IPS-18c (cell line): ENCODE data around the gene UBR2.
A peak's percentile ranks its signal among the peaks of the same experiment; 100 is the strongest.
"Not testable (repeated sequence)": the region's sequence is repeated elsewhere in the genome, so short reads cannot be mapped to it uniquely, and the experiment has no call there.

Experiments used
- H3K4me3 ChIP-seq: 2 replicates; pipeline ENCODE4 v1.7.0; 2013; ENCODE audit warnings: low read depth, mild to moderate bottlenecking, low read length, moderate library complexity; ENCODE audit not compliant: insufficient read depth
- H3K9me3 ChIP-seq: one replicate; pipeline ENCODE4 v1.6.1; 2013; ENCODE audit warnings: mild to moderate bottlenecking, low read length, moderate library complexity; ENCODE audit not compliant: control insufficient read depth, insufficient read depth

Gene UBR2

DNA sequence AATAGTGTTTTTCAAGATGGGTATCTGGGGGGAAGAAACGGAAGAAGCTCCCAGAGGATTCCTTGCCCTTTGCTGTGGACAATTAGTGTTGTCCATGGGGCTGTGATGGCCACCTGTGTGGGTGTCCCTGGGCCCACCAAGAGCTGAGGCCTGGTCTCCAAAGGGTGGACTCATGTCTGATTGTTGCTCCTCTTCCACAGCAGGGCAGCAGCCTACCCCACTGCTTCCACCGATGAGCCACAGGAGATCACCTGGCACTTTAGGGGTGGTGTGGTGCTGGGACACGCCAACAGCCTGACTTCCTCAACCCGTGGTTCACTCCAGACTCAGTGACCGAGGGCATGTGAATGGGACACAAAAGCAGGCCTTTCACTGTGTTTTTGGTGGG, 133.4 kb downstream of the UBR2 start:
- H3K4me3 ChIP-seq = no peak overlapping the region
- H3K9me3 ChIP-seq = no peaks in the 10 kb centered on the region

DNA sequence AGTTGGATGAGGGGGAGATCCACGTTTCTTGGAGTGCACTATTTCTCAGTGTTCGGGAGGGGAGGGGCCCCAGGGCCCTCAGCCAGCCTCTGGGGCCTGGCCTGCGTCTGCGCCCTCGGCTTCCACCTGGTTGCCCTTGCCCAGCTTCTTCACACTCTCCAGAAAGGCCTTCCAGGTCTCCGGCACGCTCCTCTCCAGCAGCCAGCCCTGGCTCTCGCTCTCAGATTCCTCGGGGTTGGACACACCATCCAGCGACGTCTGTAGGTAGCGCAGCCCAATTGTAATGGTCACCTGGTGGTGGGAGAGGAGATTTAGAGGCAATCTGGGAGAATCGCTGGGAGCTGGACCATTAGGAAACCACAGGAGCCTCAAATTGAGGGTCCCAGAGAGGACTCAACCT, 134.4 kb downstream of the UBR2 start:
- Histone ChIP-seq H3K9me3 (no peaks in the 10 kb centered on the region), H3K4me3 (no peak overlapping the region)

DNA sequence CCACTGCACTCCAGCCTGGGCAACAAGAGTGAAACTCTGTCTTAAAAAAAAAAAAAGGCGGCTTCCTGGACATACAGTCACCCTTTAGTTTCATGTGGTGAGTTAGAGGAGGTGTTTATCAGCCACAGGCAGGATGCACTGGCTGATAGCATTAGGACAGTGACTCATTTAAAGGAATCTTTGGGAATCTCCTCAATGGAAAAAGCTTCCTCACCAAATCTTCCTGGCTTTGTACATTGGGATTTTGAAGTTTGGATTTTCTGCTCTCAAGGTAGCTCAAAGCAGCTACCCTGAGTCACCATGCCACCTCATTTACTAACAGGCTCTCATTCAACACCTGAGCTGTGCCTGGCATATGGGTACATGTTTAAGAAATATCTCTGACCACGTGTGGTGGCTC, 138.4 kb downstream of the UBR2 start:
- Histone ChIP-seq H3K9me3 (no peaks in the 10 kb centered on the region), H3K4me3 (no peak overlapping the region)

DNA sequence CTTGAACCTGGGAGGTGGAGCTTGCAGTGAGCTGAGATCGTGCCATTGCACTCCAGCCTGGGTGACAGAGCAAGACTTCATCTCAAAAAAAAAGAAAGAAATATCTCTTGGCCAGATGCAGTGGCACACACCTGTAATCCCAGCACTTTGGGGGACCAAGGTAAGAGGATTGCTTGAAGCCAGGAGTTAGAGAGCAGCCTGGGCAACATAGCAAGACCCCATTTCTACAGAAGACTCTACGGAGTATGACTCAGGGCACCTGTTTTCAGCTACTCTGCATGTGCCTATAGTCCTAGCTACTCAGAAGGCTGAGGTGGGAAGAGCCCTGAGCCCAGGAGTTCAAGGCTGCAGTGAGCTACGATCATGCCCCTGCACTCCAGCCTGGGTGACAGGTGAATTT, 139.0 kb downstream of the UBR2 start:
- not testable (repeated sequence) for H3K4me3 ChIP-seq, H3K9me3 ChIP-seq

DNA sequence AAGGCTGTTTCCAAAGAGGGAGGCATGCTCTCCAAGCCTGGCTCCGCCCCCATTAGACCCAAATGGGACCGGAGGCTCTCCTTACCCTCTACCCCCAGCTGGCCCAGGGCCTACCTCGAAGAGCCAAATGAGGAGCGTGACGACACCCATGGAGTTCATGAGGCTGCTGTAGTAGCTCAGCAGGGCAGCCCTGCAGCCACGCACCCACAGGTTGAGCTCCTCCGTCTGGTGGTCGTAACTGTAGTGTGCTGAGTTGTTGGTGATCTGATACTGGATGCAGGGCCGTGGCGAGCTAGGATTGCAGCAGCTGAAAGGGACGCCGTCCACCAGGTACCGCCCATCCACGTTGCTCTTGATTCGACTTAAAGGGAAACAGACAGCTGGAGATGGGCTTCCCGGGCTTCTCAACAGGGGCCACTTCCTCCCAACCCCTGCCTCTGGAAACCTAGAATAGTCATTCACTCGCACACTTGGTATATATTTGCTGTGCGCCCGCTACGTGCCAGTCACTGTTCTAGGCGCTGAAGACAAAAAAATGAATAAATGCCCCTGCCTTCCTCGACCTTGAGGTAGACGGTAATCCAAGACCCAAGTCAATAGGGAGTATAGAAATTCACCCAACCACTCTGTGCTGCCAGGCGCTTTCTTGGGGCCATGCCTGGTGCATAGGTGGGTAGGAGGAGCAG, 140.6 kb downstream of the UBR2 start:
- H3K9me3 ChIP-seq = no peaks in the 10 kb centered on the region

DNA sequence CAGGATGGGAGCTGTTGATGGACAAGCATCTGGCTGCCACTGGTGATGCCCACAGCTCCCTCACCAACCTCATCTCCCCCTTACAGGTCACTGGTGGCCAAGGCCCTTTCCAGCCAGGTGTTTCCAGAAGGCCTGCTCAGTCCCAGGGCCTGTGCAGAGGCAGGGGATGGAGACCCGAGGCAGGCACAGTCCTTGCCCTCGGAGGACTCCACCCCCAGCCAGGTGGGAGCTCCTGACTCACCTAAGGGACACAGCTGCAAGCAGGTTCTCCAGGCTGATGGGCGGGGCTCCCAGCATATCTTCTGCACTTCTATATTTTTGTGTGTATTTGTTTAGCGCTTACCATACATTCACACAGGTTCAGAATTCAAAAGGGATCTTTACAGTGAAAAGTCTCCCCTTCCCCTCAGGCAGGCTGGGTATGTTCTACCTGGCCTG, 141.1 kb downstream of the UBR2 start:
- no peak overlapping the region for H3K4me3 ChIP-seq
- H3K9me3 ChIP-seq = no peaks in the 10 kb centered on the region

More for the DNA sequence above, 140.6 kb downstream of the UBR2 start:
- H3K4me3 ChIP-seq = peak overlapping the region; percentile 59

DNA sequence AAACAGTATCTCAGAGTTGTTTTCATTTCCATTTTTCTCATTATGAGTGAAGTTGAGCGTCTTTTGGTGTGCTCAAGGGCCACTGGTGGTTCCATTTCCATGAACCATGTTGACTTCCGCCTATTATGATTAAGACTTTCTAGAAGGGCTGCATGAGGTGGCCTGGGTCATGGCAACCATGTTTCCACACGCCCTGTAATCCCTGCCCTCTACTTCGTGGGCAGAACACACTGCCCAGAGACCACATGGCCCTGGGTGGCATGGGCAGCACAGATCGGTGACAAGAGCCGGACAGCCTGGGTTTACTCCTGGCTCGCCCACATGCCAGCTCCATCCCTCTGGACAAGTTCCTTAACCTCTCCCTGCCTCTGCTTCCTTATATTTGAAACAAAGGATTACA, 143.8 kb downstream of the UBR2 start:
- Histone ChIP-seq H3K4me3 (no peak overlapping the region), H3K9me3 (peaks cover 2% of the 10 kb centered on the region)

DNA sequence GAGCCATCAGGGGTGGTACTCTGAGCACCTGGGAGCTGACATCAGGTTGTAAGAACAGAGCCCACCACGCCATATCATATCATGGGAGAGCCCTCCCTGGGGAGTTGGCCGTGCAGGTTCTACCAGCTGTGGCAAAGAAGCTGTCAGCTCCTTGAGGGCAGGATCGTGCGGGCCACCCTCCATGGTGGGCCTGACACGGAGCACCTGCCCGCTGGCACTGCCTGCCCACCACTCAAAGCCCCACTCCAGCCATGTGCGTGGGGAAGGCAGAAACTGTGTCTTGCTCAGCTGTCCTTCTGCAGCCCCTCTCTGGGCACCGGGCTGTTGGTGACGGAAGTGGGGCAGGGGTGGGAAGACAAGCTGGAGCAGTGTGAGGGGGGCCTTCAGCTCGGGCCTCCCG, 144.3 kb downstream of the UBR2 start:
- H3K4me3 ChIP-seq = no peak overlapping the region
- peaks cover 2% of the 10 kb centered on the region for H3K9me3 ChIP-seq

DNA sequence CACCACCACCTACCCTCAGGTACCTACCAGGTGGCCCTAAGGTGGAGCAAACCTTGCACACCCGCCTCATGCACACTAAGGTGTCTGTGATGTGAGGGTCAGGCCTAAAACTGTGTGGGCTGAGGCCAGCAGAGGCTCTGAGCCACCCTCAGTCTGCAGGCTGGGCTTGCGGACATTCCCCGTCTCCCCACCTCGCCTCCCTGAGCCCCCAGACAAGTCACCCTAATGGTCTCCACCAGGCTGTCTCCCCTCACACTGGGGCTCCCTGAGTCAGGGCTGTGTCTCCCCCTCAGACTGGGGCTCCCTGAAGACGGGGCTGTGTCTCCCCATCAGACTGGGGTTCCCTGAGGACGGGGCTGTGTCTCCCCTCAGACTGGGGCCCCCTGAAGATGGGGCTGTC, 146.0 kb downstream of the UBR2 start:
- Histone ChIP-seq H3K4me3 (no peak overlapping the region), H3K9me3 (peaks cover 2% of the 10 kb centered on the region)

DNA sequence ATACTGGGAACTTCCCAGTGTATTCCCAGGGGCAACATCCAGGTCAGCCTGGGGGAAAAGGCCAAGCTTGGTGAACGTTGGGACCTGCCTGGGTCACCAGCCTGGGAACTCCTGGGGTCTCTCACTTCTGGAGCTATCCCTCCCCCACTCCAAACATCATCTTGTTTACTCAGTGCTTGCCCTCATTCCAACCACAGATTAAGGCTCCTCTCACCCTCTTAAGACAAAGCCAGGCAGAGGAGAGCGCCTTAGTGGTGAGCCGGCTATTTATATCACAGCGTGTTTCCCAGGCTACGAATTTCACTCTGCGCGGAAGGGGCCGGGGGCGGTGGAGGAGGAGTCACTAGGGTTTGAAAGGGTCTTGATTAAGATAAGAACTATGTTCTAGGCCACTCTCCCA, 146.5 kb downstream of the UBR2 start:
- no peak overlapping the region for H3K4me3 ChIP-seq
- peaks cover 2% of the 10 kb centered on the region for H3K9me3 ChIP-seq

DNA sequence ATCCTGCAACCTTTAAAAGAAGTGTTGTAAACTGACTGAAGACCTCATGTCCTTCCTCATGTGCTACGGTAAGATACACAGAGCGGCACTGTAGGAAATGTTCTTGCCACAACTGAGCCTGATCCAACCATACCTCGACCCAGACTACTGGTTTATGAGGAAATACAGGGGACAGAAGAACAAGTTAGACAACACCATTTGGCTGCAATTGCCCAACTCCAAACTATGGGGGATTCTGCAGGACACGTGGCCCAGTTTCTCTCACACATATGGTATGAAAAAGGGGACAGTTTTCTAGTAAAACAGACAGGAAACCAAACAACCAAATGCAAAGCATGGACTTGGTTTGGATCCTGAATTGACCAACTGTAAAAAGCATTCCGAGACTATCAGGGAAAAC, 148.1 kb downstream of the UBR2 start:
- H3K4me3 ChIP-seq = no peak overlapping the region
- H3K9me3 ChIP-seq = peaks cover 2% of the 10 kb centered on the region

DNA sequence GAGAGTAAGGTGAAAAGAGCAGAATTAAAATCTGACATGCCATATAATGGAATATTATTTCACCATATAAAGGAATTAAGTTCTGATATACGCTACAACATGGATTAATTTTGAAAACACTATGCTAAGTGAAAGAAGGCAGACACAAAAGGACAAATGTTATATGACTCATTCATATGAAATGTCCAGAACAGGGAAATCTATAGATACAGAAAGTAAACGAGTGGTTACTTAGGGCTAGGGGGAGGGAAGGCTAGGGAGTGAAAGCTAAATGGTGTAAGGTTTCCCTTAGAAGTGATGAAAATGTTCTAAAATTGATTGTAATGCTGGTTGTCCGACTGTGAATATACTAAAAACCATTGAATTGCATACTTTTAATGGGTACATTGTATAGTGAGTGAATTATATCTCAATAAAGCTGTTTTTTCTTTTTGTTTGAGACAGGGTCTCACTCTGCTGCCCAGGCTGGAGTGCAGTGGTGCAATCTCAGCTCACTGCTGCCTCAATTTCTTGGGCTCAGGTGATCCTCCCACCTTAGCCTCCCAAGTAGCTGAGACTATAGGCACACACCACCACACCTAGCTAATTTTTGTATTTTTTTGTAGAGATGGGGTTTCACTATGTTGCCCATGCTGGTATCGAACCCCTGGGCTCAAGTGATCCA, 150.4 kb downstream of the UBR2 start:
- peaks cover 2% of the 10 kb centered on the region for H3K9me3 ChIP-seq
- H3K4me3 ChIP-seq = no peak overlapping the region

DNA sequence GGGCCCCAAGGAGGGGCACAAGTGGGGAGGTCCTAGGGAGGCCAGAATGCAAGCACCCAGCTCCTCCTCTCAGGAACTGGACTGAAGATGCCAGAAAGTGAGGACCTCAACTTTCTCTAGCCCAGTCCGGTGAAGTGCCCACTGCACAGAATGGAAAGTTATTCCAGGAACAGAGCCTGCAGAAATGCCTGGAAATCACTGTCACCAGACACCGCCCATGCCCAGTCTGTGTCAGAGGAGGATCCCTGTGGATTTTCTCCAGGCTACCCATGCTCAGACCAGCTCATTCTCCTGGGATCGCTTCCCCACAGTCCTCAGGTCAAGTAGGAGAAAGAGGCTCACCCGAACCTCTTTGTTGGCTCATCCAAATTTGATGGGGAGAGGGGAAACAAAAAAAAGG, 152.0 kb downstream of the UBR2 start:
- H3K4me3 ChIP-seq = no peak overlapping the region

DNA sequence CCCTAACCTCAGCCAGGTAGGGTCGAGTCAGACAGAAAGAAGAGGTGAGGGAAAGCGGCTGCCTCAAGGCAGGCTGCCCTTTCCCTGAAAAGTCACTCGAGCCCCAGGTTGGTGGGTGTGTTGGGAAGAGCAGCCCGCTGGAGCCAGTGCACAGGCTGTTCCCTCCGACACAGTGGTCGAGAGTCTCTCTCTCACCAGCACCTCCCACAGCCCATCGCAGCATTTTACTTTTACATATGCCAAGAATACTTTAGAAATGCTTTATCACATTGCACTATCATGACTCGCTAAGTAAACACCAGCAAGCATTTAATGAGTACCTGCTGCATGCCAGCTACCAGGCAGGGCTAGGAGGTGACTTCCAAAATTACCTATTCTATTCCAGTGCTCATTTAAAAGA, 156.9 kb downstream of the UBR2 start:
- Histone ChIP-seq H3K4me3 (no peak overlapping the region), H3K9me3 (no peaks in the 10 kb centered on the region)

More for the DNA sequence above, 152.0 kb downstream of the UBR2 start:
- H3K9me3 ChIP-seq = peaks cover 2% of the 10 kb centered on the region

DNA sequence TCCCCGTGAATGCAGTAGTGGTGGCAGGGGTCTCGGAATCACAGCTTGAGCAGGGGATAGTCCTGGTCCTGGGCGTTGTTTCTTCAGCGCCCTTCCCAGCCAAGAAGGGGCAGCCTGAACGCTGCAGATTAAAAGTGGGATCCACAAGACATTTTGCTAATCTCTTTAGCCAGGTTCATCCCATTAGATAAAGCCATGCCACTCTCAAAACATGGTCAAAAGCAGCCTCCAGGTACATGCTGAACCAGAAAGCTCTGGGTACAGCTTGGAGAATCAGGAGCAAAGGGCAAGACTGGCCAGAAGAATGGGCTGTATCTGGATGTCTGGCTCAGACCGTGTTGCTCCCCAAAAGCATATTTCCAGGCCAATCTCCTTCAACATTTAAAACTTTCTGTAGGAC, 158.7 kb downstream of the UBR2 start, which contains the start of gene PRPH2:
Gene PRPH2, minus strand, starts transcription at position 101 of the 400 bp plus-strand sequence. CDS start 263 bp downstream, outside the sequence.
- Histone ChIP-seq H3K9me3 (no peaks in the 10 kb centered on the region), H3K4me3 (no peak within 1 kb of the TSS)

DNA sequence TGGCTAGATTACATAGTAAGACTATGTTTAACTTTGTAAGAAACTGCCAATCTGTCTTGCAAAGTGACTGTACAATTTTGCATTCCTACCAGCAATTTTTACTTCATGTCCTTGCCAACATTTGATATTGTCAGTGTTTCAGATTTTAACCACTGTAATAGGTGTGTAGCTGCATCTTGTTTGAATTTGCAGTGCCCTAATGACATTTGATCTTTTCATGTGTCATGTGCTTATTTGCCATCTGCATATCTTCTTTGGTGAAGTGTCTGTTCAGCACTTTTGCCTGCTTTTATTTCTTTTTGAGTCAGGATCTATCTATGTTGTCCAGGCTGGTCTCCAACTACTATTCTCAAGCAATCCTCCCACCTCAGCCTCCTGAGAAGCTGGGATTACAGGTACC, 161.0 kb downstream of the UBR2 start:
- no peak overlapping the region for H3K4me3 ChIP-seq
- H3K9me3 ChIP-seq = no peaks in the 10 kb centered on the region

DNA sequence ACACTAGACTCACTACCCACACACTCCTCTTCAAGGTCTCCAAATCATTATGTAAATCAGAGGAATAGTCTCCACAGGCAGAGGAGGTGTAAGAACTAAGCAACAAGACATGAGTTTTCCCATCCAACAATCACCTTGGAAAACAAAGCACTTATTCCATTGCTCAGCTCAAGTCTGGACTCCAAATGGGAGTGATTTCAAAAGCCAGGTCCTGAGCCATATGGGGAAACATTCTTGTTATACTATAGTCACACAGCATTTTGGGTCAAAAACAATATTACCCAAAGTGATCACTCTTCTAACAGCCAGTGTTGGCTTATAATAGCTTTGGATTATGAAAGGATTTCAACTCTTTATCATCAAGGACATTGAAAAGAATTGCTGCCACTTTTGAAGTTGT, 162.2 kb downstream of the UBR2 start:
- no peak overlapping the region for H3K4me3 ChIP-seq

DNA sequence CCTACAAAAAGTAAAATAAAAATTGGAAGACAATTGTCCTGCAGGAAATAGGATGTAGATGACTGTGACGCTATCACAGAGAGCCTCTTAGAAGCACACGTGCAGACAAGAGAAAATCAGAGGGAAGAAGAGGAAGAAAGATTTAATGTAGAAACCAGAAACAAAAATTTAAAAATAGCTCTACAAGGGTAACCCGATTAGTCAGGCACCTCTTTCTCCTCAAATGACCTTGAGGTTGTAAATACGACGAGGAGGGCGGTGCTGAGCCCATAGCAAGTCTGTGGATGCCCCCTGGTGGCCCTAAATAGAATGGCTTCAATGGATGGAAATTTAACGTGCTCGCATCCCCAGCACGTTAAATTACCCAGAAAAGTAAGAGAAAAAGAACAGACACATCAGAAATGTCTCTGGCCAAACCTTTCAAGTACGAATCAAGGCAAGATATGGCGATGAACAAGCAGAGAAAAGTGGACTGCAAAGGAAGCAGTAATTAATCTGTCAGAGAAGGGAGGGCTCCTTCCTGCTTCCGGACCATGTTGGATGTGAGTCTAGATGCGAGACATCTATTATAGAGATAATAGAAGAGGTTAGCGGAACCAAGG, 162.8 kb downstream of the UBR2 start:
- H3K4me3 ChIP-seq = no peak overlapping the region
- H3K9me3 ChIP-seq = no peaks in the 10 kb centered on the region

More for the DNA sequence above, 162.2 kb downstream of the UBR2 start:
- no peaks in the 10 kb centered on the region for H3K9me3 ChIP-seq
